ENCODE results near the gene CPED1. TPM values are rescaled to one million over a fixed set of nuclear protein-coding genes. Genes with fewer than 3 reads are reported as not detected.

Gene CPED1
- total RNA-seq, 1 experiment from 2014 or later: 0.44 TPM

GRCh38 chr7:121276313-121276712, 287.8 kb downstream of the CPED1 start:
- H3K27me3 Mint-ChIP-seq (ENCODE audit: low read depth): no peaks in the 10 kb centered on the region
- H3K4me3 Mint-ChIP-seq: no peak overlapping the region
- H3K4me1 Mint-ChIP-seq: peaks cover 19% of the 10 kb centered on the region
- no peak overlapping the region for H3K27ac Mint-ChIP-seq
- POLR2A ChIA-PET: no interaction called here
- CTCF ChIA-PET: no interaction called here
- ATAC-seq: no peak
- no peak for DNase-seq (ENCODE audit: low spot score)
- no peaks in the 10 kb centered on the region for H3K9me3 Mint-ChIP-seq
- H3K36me3 Mint-ChIP-seq: no peaks in the 10 kb centered on the region
- TF ChIP-seq FOXP1 (CRISPR knock-in tag; IDR thresholded peaks at IDR 0.05; ENCODE audit: borderline replicate concordance): no peak
- TF ChIP-seq ESRRA (CRISPR knock-in tag; IDR thresholded peaks at IDR 0.05; ENCODE audit: borderline replicate concordance): no peak
- TF ChIP-seq NR2C2 (CRISPR knock-in tag; IDR thresholded peaks at IDR 0.05): no peak
- no peak for TF ChIP-seq MAX (CRISPR knock-in tag; IDR thresholded peaks at IDR 0.05)
- no peak for TF ChIP-seq CDX4 (CRISPR knock-in tag; IDR thresholded peaks at IDR 0.05; ENCODE audit: borderline replicate concordance)
- no peak for TF ChIP-seq GRHL2 (CRISPR knock-in tag; IDR thresholded peaks at IDR 0.05; ENCODE audit: insufficient replicate concordance, severe bottlenecking)
- no peak for TF ChIP-seq ELF4 (CRISPR knock-in tag; IDR thresholded peaks at IDR 0.05; ENCODE audit: low read depth)
- TF ChIP-seq NFE2L1 (CRISPR knock-in tag; IDR thresholded peaks at IDR 0.05): no peak
- no peak for TF ChIP-seq SP1 (CRISPR knock-in tag; conservative IDR thresholded peaks at IDR 0.05)
- no peak for TF ChIP-seq ZNF263 (CRISPR knock-in tag; IDR thresholded peaks at IDR 0.05; ENCODE audit: low read depth)
- no peak for TF ChIP-seq PRDM15 (CRISPR knock-in tag; IDR thresholded peaks at IDR 0.05)
- TF ChIP-seq USF2 (CRISPR knock-in tag; IDR thresholded peaks at IDR 0.05): no peak
- TF ChIP-seq TEAD1 (CRISPR knock-in tag; IDR thresholded peaks at IDR 0.05): no peak

DNA sequence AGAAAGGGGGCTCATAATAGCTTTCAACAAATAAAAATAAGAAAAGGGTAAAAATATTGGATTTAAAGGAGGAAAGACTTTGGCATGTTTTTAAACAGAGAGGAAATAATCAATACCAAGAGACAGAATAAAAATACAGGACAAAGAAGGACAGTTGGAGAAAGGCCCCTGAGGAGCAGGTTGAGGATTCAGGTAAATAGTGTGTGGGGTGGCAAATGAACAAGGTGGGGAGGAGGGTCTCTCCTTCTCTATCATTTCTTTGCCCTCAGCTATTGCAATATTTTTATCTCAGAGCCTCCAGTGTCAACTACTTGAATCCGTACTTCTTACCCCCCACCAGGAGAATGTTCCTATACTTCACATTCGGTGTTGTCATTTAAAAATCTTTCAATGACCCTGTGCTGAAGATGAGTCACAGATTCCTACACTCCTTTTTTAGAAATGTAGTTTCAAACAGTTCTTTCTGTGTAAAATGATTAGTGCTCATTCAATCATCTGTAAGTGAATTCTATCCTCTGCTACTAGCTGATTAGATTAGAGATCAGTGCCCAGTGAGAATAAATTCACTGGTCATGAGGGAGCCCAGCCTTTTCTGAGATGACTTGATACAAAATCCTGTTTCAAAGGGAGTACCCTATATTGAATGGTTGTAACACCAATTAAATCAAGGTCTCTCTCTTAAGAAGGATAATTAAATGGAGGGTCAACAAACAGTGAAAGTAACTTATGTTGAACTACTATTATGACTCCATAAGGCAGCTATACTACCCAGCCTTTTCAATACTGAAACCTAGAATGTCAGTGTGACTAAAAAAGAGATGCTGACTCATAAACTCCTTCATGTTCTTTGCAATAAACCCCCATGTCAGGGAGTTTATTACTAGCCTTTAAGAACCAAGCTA, 289.9 kb downstream of the CPED1 start:
- Mint-ChIP-seq H3K27me3 (ENCODE audit: low read depth) (no peaks in the 10 kb centered on the region), H3K36me3 (no peaks in the 10 kb centered on the region), H3K4me1 (peaks cover 19% of the 10 kb centered on the region), H3K9me3 (no peaks in the 10 kb centered on the region; the same call in 1 of the 2 replicates), H3K27ac (no peak overlapping the region), H3K4me3 (no peak overlapping the region)
- ChIA-PET POLR2A (no interaction called here), CTCF (no interaction called here)
- DNase-seq (ENCODE audit: low spot score): no peak
- peak; percentile 50 for ATAC-seq
- TF ChIP-seq TP53 (CRISPR knock-in tag; IDR thresholded peaks at IDR 0.05) (no peak), ZNF232 (CRISPR knock-in tag; IDR thresholded peaks at IDR 0.05) (no peak), CBFB (CRISPR knock-in tag; IDR thresholded peaks at IDR 0.05; ENCODE audit: low read depth) (no peak), PRDM15 (CRISPR knock-in tag; IDR thresholded peaks at IDR 0.05) (no peak), IRF2 (CRISPR knock-in tag; IDR thresholded peaks at IDR 0.05; ENCODE audit: borderline replicate concordance, low read depth) (no peak), HMGXB4 (CRISPR knock-in tag; IDR thresholded peaks at IDR 0.05) (no peak), ZNF281 (CRISPR knock-in tag; IDR thresholded peaks at IDR 0.05) (no peak)

Measured in WTC11 (cell line).